Fibroblast of lung (primary cell): ENCODE measurements around the gene ELOVL2. TPM values are rescaled to one million over a fixed set of nuclear protein-coding genes. Genes with fewer than 3 reads are reported as not detected.

ENCODE experiments used
- DNase-seq, 2 donors: peaks; one replicate each; pipeline versions ENCODE4 v3.0.0 to v3.0.0-alpha.2; 2010; ENCODE audit warnings: low read depth in 2 of 2
- H2AFZ ChIP-seq: 2 replicates; pipeline ENCODE4 v1.5.1; 2012; ENCODE audit warnings: low read length, control low read depth, inconsistent platforms
- H3K27ac ChIP-seq: 2 replicates; pipeline ENCODE4 v1.5.1; 2011; ENCODE audit warnings: low read length, control low read depth; ENCODE audit not compliant: insufficient read depth
- H3K27me3 ChIP-seq: 2 replicates; pipeline ENCODE4 v1.5.1; 2011; ENCODE audit warnings: mild to moderate bottlenecking, low read length; ENCODE audit not compliant: control insufficient read depth, insufficient read depth
- H3K36me3 ChIP-seq: 2 replicates; pipeline ENCODE4 v1.5.1; 2011; ENCODE audit warnings: low read length; ENCODE audit not compliant: control insufficient read depth, insufficient read depth
- H3K4me1 ChIP-seq: 2 replicates; pipeline ENCODE4 v1.5.1; 2011; ENCODE audit warnings: low read length; ENCODE audit not compliant: control insufficient read depth, insufficient read depth; ENCODE audit errors: extremely low read depth
- H3K4me2 ChIP-seq: 2 replicates; pipeline ENCODE4 v1.5.1; 2011; ENCODE audit warnings: low read length, control low read depth; ENCODE audit not compliant: insufficient read depth; ENCODE audit errors: extremely low read depth
- H3K4me3 ChIP-seq, 4 experiments: fragments of 200-600 bp in 1 of 4; sonication (generic) in 1 of 4; replicated peaks in 1 of 4; 2 replicates each; pipeline ENCODE4 v1.5.1; 2011 to 2016; ENCODE audit warnings: low read length in 4 of 4, low read depth in 3 of 4, mild to moderate bottlenecking in 3 of 4, control low read depth in 2 of 4, inconsistent platforms in 1 of 4, mixed read lengths in 1 of 4; ENCODE audit not compliant: insufficient read depth in 1 of 4; ENCODE audit errors: control extremely low read depth in 1 of 4
- H3K79me2 ChIP-seq: 2 replicates; pipeline ENCODE4 v1.5.1; 2012; ENCODE audit warnings: mild to moderate bottlenecking, low read length, inconsistent platforms; ENCODE audit not compliant: control insufficient read depth, insufficient read depth
- H3K9ac ChIP-seq: 2 replicates; pipeline ENCODE4 v1.5.1; 2011; ENCODE audit warnings: mild to moderate bottlenecking, low read length, control low read depth; ENCODE audit not compliant: insufficient read depth
- H3K9me3 ChIP-seq: 2 replicates; pipeline ENCODE4 v1.5.1; 2012; ENCODE audit warnings: low read depth, low read length; ENCODE audit not compliant: control insufficient read depth, insufficient read depth
- H4K20me1 ChIP-seq: 2 replicates; pipeline ENCODE4 v1.5.1; 2011; ENCODE audit warnings: low read length; ENCODE audit not compliant: control insufficient read depth, insufficient read depth; ENCODE audit errors: extremely low read depth
- CTCF ChIP-seq, 2 donors: IDR thresholded peaks in 1 of 2; conservative IDR thresholded peaks in 1 of 2; 1 replicate in 1 of 2; 2 replicates in 1 of 2; pipeline ENCODE4 v1.5.1; 2011 to 2012; ENCODE audit warnings: low read length in 2 of 2, control low read depth in 1 of 2, inconsistent platforms in 1 of 2, low read depth in 1 of 2, mild to moderate bottlenecking in 1 of 2
- EZH2 ChIP-seq: IDR thresholded peaks from 2 replicates; pipeline ENCODE4 v1.5.1; 2012; ENCODE audit warnings: low read length, control low read depth, mild to moderate bottlenecking; ENCODE audit errors: missing control alignments
- polyA plus RNA-seq, 2 donors: library from polyadenylated mRNA; depleted of rRNA in 1 of 2; stranded (reverse) in 1 of 2; unstranded in 1 of 2; fragments of >200 nt; gene quantifications; 2 replicates each; pipeline ENCODE4 v1.2.1, GENCODE V29; 2011 to 2012; ENCODE audit warnings: missing spikeins in 1 of 2
- total RNA-seq: library from RNA; depleted of rRNA; stranded (reverse); fragments of >200 nt; gene quantifications from 2 replicates; pipeline ENCODE4 v1.2.1, GENCODE V29; 2014

Gene ELOVL2
- total and polyA plus RNA-seq, 2 donors (not counting 1 experiment from before 2014, with no cell fraction given): under 0.01 to 13.9 TPM

GRCh38 chr6:11065436-11066202 lies 21.5 kb upstream of the ELOVL2 start:
- no peak for TF ChIP-seq CTCF (conservative IDR thresholded peaks at IDR 0.05 in 1 of 2, IDR thresholded peaks at IDR 0.05 in 1 of 2; ENCODE audit: low read depth in 1 of 2, low read length in 2 of 2)
- TF ChIP-seq EZH2: no peak
- H3K9me3 ChIP-seq: no peaks in the 10 kb centered on the region
- no peak for DNase-seq
- H3K4me3 ChIP-seq: no peak overlapping the region
- no peak overlapping the region for H2AFZ ChIP-seq
- no peaks in the 10 kb centered on the region for H3K4me1 ChIP-seq
- no peak overlapping the region for H3K27ac ChIP-seq
- H3K27me3 ChIP-seq: no peaks in the 10 kb centered on the region
- no peaks in the 10 kb centered on the region for H4K20me1 ChIP-seq
- H3K36me3 ChIP-seq: no peaks in the 10 kb centered on the region
- H3K9ac ChIP-seq: no peak overlapping the region
- no peak overlapping the region for H3K4me2 ChIP-seq
- H3K79me2 ChIP-seq: no peaks in the 10 kb centered on the region

GRCh38 chr6:11064836-11065235 lies 20.7 kb upstream of the ELOVL2 start:
- Histone ChIP-seq H3K36me3 (no peaks in the 10 kb centered on the region), H3K4me3 (no peak overlapping the region), H3K27me3 (no peaks in the 10 kb centered on the region), H3K27ac (no peak overlapping the region), H3K79me2 (no peaks in the 10 kb centered on the region), H3K4me1 (no peaks in the 10 kb centered on the region), H3K4me2 (no peak overlapping the region), H3K9ac (no peak overlapping the region), H2AFZ (no peak overlapping the region), H3K9me3 (no peaks in the 10 kb centered on the region), H4K20me1 (no peaks in the 10 kb centered on the region)
- no peak for DNase-seq
- no peak for TF ChIP-seq EZH2
- no peak for TF ChIP-seq CTCF (conservative IDR thresholded peaks at IDR 0.05 in 1 of 2, IDR thresholded peaks at IDR 0.05 in 1 of 2; ENCODE audit: low read depth in 1 of 2, low read length in 2 of 2)

GRCh38 chr6:11062715-11063114 lies 18.6 kb upstream of the ELOVL2 start:
- Histone ChIP-seq H3K4me3 (no peak overlapping the region), H3K4me2 (no peak overlapping the region), H3K36me3 (no peaks in the 10 kb centered on the region), H3K27me3 (no peaks in the 10 kb centered on the region), H3K27ac (no peak overlapping the region), H4K20me1 (no peaks in the 10 kb centered on the region), H3K79me2 (no peaks in the 10 kb centered on the region), H2AFZ (no peak overlapping the region), H3K9me3 (no peaks in the 10 kb centered on the region), H3K4me1 (no peaks in the 10 kb centered on the region), H3K9ac (no peak overlapping the region)
- TF ChIP-seq CTCF (conservative IDR thresholded peaks at IDR 0.05 in 1 of 2, IDR thresholded peaks at IDR 0.05 in 1 of 2; ENCODE audit: low read depth in 1 of 2, low read length in 2 of 2) (no peak), EZH2 (no peak)
- no peak for DNase-seq
